GM19372 (cell line): Measurements from ENCODE around the gene PRPF6.

ENCODE experiments used
- ATAC-seq: cut with Tn5 transposase; IDR thresholded peaks from one replicate; pipeline ENCODE4 v1.9.1; 2021; ENCODE audit warnings: mild to moderate bottlenecking, low read depth, moderate library complexity; ENCODE audit not compliant: unreplicated experiment

Gene PRPF6

DNA sequence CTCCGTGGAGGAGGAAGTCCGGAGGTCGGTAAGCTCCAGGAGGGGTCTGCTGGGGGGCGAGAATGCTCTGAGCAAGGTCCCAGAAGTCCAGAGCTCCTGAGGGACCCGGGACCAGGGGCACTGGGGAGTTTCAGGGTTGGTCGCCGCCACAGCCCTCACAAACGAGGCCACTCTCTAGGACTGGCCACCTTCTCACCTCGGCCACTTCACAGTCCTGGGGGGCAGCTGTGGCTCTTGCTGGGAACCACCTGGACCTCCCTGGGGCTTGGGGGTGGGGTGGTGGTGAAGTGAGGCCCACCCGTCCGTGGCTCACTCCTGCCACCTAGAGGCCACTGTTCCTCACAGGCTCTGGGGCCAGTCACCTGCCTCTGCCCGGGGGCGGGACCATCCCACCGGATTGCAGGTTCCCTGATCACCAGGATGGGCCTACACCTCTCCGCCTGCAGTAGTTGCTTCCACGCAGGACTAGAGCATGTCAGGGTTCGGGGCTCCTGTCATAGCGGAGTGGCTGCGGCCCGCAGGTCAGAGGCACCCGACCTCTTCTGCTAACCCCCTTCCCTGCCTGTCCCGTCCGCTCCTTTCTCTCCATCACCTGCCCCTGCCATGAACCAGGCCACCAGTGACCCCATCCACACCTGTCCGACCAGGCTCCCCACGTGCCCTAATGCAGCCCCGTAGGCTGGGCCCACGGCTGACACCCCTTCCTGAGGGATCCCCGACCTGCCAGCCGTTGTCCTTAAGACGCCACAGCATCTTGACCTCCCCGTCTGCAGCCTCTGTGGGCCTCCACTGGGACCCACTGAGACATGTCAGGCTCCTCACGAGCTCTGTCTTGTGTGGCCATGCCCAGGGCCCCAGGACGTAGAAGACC, 76.9 kb downstream of the PRPF6 start:
- ATAC-seq = no peak

DNA sequence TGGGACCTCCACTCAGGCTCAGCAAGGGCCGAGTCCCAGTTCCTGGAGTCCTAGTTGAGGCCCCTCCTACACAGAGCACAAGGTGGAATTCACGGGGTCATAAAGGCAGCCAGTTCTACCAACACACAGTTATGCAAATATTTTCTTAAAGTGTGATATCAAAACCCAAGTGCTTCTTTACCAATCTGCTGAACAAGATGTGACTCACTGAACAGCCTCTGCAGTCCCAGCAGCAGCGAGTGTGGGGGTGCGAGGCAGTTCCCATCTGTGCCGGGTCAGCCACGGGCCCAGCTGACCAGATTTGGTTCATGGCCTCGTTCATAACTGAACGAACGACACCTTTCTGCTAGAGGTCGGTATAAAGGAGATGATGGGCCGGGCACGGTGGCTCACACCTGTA, 77.6 kb downstream of the PRPF6 start:
- ATAC-seq = no peak

- ATAC-seq = no peak
Measured at GRCh38 chr20:64062276-64062595, 81.3 kb downstream of the PRPF6 start.

GRCh38 chr20:64062596-64063388, 81.9 kb downstream of the PRPF6 start, which contains the start of gene TCEA2:
Gene TCEA2, plus strand, starts transcription at chr20:64063198. Its CDS starts 115 bp downstream, at chr20:64063313.
- ATAC-seq = peak; percentile 83

- peak; percentile 4 for ATAC-seq
Measured at GRCh38 chr20:64063389-64064144, 82.6 kb downstream of the PRPF6 start.

GRCh38 chr20:64064145-64064698, 83.3 kb downstream of the PRPF6 start:
- ATAC-seq = no peak

DNA sequence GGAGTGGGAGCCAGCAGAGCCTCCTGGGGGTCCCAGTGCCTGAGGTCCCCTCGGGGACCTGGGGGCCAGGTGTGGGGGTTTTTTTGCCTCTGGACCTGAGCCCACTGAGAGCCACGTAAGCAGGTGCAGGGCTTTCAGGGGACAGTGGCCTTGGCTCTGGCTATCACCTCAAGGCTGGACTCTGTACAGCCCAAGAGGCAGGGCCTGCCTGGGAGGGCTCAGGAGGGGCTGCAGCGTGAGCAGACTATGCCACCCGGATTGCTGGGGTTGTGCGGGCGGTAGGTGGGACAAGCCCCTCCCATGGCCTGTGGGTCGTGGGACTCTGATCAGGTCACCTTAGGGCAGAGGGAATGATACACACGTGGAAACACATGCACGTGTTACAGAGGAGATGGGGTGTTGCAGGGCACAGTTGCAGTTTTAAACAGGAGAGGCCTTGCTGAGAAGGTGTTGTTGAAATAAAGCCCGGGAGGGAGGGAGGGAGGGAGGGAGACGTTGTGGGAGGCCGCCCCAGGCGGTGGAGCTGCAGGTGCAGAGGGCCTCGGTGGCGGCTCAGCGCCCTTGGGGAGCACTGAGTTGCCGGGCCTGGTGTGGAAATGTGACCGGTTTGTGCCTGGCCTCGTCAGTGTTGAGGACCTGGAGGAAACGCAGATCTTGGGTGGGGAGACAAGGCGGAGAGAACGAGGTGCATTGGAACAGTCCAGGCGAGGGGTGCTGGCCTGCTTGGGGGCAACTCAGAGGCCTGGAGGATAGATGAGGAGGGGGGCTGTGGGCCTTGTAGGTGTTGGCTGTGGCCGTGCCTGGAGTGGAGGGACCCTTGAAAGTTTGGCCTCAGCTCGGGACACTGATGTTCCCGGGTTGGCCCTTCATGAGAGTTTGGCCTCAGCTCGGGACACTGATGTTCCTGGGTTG, 84.4 kb downstream of the PRPF6 start:
- ATAC-seq = no peak

DNA sequence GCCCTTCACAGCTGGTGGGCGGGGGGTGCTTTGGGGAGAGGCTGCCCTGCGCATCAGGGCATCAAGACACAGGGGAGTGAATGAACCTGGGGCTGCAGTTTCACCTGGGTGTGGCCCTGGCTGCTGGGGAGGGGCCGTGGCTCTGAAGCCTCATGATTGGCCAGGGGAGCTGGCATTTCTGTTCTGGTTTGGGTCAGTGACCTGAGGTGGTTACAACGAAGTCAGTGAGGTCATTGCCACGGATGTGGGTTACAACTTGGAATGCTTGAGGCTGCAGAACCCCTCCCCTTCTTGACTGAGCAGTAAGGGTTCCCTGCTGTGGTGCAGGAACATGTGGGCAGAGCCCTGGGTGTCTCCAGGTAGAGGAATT, 85.0 kb downstream of the PRPF6 start:
- ATAC-seq = no peak

- ATAC-seq = no peak
Measured at GRCh38 chr20:64067005-64067632, 86.2 kb downstream of the PRPF6 start.

GRCh38 chr20:64067733-64068307, 86.9 kb downstream of the PRPF6 start:
- ATAC-seq = no peak

- no peak for ATAC-seq
Measured at GRCh38 chr20:64068386-64069208, 87.7 kb downstream of the PRPF6 start.

GRCh38 chr20:64069209-64069613, 88.3 kb downstream of the PRPF6 start:
- no peak for ATAC-seq

DNA sequence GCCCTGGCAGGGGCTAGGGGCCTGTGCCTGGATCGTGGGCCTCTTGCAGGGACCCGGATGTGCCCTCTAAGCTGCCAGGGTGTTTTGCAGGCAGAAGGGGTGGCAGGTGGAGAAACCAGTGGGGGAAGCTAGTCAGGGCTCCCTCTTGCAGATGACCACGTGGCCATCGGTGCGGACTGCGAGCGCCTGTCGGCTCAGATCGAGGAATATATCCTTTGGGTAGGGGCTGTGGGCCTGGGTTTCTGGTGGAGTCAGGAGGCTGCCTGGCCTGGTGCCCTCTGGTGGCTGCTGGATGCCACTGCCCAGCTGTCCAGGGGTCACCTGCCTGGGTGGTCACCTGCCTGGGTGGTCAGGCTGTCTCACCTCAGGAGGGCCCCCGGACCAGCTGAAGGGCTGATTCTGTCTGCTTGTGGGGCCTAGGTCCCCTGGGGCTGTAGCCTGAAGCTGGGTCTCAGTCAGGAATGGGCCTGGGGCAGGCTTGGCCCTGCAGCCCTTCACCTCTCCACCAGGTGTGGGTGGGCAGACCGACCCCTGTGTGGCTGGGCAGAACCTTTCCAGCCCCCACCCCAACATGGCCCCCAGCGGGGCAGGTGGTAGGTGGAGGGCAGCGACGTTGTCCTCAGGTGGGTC, 88.8 kb downstream of the PRPF6 start:
- no peak for ATAC-seq

- ATAC-seq = no peak
Measured at GRCh38 chr20:64070244-64070993, 89.5 kb downstream of the PRPF6 start.

GRCh38 chr20:64071341-64072332, 90.7 kb downstream of the PRPF6 start:
- no peak for ATAC-seq
